HEK293 (cell line): ENCODE data around the gene VLDLR.

Experiments used
- SP2 ChIP-seq: fragments of 450-650 bp; formaldehyde crosslinking; IDR thresholded peaks from 2 replicates; pipeline ENCODE4 v1.5.1; 2016; ENCODE audit warnings: missing biosample characterization, missing genetic modification characterization
- TRIM28 ChIP-seq: IDR thresholded peaks from 2 replicates; pipeline ENCODE4 v1.6.1; 2011; ENCODE audit warnings: low read length, control low read depth, borderline replicate concordance
- ZFP69B ChIP-seq: fragments of 450-650 bp; formaldehyde crosslinking; IDR thresholded peaks from 2 replicates; pipeline ENCODE4 v1.5.1; 2016; ENCODE audit warnings: missing biosample characterization, missing genetic modification characterization
- TF ChIP-seq, protein P1 (sequence below): fragments of 450-650 bp; formaldehyde crosslinking; IDR thresholded peaks from 2 replicates; pipeline ENCODE4 v1.5.1; 2016; ENCODE audit warnings: missing biosample characterization, missing genetic modification characterization

GRCh38 chr9:2601785-2602378 lies 19.7 kb upstream of the VLDLR start:
- TF ChIP-seq TRIM28 (no peak), SP2 (no peak), ZFP69B (tag by site-specific recombination) (no peak)
- TF ChIP-seq, protein P1, sequence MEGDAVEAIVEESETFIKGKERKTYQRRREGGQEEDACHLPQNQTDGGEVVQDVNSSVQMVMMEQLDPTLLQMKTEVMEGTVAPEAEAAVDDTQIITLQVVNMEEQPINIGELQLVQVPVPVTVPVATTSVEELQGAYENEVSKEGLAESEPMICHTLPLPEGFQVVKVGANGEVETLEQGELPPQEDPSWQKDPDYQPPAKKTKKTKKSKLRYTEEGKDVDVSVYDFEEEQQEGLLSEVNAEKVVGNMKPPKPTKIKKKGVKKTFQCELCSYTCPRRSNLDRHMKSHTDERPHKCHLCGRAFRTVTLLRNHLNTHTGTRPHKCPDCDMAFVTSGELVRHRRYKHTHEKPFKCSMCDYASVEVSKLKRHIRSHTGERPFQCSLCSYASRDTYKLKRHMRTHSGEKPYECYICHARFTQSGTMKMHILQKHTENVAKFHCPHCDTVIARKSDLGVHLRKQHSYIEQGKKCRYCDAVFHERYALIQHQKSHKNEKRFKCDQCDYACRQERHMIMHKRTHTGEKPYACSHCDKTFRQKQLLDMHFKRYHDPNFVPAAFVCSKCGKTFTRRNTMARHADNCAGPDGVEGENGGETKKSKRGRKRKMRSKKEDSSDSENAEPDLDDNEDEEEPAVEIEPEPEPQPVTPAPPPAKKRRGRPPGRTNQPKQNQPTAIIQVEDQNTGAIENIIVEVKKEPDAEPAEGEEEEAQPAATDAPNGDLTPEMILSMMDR, result no peak
